SK-N-SH (cell line): ENCODE measurements around the gene OR8G1. TPM values are rescaled to one million over a fixed set of nuclear protein-coding genes. Genes with fewer than 3 reads are reported as not detected.

Source experiments
- CTCF ChIA-PET: fragments of 300-600, 350-600 bp; formaldehyde crosslinking; extraction: SDS; loops from one replicate; lab custom pipeline; 2021; lab: Yijun Ruan, JAX
- POLR2A ChIA-PET: fragments of 350-600 bp; sonication (Branson Sonifier 250); formaldehyde crosslinking; extraction: SDS; loops from one replicate; lab custom pipeline; 2020; ENCODE audit warnings: antibody characterized with exemption, inconsistent platforms; lab: Yijun Ruan, JAX
- DNase-seq: peaks from one replicate; pipeline ENCODE4 v3.0.0; 2012
- H2AFZ ChIP-seq: fragments of 200-600 bp; sonication (generic); 2 replicates; pipeline ENCODE4 v1.8.1; 2016; ENCODE audit warnings: antibody characterized with exemption, mild to moderate bottlenecking, low read depth
- H3F3A ChIP-seq: fragments of 200-600 bp; sonication (generic); replicated peaks from 2 replicates; pipeline ENCODE3; 2016; ENCODE audit warnings: antibody characterized with exemption, mild to moderate bottlenecking; ENCODE audit not compliant: insufficient read depth
- H3K27ac ChIP-seq, 2 experiments: fragments of 200-500 bp in 1 of 2; fragments of 200-600 bp in 1 of 2; sonication (Bioruptor generic) in 1 of 2; sonication (generic), shearing (Covaris generic) in 1 of 2; 2 replicates each; pipeline versions ENCODE4 v1.5.1 to v1.6.1; 2014 to 2016; ENCODE audit warnings: low read depth in 2 of 2, inconsistent platforms in 1 of 2, low read length in 1 of 2, mild to moderate bottlenecking in 1 of 2, mixed read lengths in 1 of 2
- H3K27me3 ChIP-seq: fragments of 200-600 bp; sonication (generic), shearing (Covaris generic); 2 replicates; pipeline ENCODE4 v1.6.1; 2016; ENCODE audit warnings: mixed run types; ENCODE audit not compliant: insufficient read depth
- H3K36me3 ChIP-seq, 2 experiments: fragments of 200-500 bp in 1 of 2; fragments of 200-600 bp in 1 of 2; sonication (Bioruptor generic) in 1 of 2; sonication (generic) in 1 of 2; replicated peaks in 1 of 2; 2 replicates each; pipeline versions ENCODE3 to v1.5.1; 2014 to 2016; ENCODE audit warnings: low read length in 1 of 2, mild to moderate bottlenecking in 1 of 2; ENCODE audit not compliant: insufficient read depth in 2 of 2, control insufficient read depth in 1 of 2
- H3K4me1 ChIP-seq, 2 experiments: fragments of 200-500 bp in 1 of 2; fragments of 200-600 bp in 1 of 2; sonication (Bioruptor generic) in 1 of 2; sonication (generic), shearing (Covaris generic) in 1 of 2; 2 replicates each; pipeline versions ENCODE4 v1.5.1 to v1.6.1; 2014 to 2016; ENCODE audit warnings: low read depth in 1 of 2, low read length in 1 of 2, mixed run types in 1 of 2; ENCODE audit not compliant: insufficient read depth in 2 of 2, control insufficient read depth in 1 of 2
- H3K4me2 ChIP-seq: fragments of 200-600 bp; sonication (generic), shearing (Covaris generic); 2 replicates; pipeline ENCODE4 v1.6.1; 2017; ENCODE audit warnings: mixed run types
- H3K4me3 ChIP-seq, 2 experiments: fragments of 200-500 bp in 1 of 2; fragments of 200-600 bp in 1 of 2; sonication (Bioruptor generic) in 1 of 2; sonication (generic), shearing (Covaris generic) in 1 of 2; 2 replicates each; pipeline versions ENCODE4 v1.5.1 to v1.8.1; 2014 to 2016; ENCODE audit warnings: low read depth in 2 of 2, inconsistent platforms in 1 of 2, low read length in 1 of 2, mild to moderate bottlenecking in 1 of 2, mixed read lengths in 1 of 2, moderate library complexity in 1 of 2
- H3K79me2 ChIP-seq: fragments of 200-600 bp; sonication (generic); 2 replicates; pipeline ENCODE4 v1.8.1; 2017; ENCODE audit warnings: mild to moderate bottlenecking; ENCODE audit not compliant: insufficient read depth
- H3K9ac ChIP-seq: fragments of 200-600 bp; sonication (generic); 2 replicates; pipeline ENCODE4 v1.6.1; 2017; ENCODE audit warnings: mixed run types
- H3K9me2 ChIP-seq: fragments of 200-600 bp; sonication (generic); 2 replicates; pipeline ENCODE4 v1.6.1; 2017; ENCODE audit warnings: mixed run types
- H3K9me3 ChIP-seq: fragments of 200-600 bp; sonication (generic); 2 replicates; pipeline ENCODE4 v1.6.1; 2017; ENCODE audit warnings: mixed run types, mild to moderate bottlenecking, moderate library complexity
- H4K20me1 ChIP-seq: fragments of 200-600 bp; sonication (generic); 2 replicates; pipeline ENCODE4 v1.6.1; 2017; ENCODE audit warnings: mild to moderate bottlenecking, mixed run types; ENCODE audit not compliant: insufficient read depth
- EP300 ChIP-seq, 2 experiments: IDR thresholded peaks; 2 replicates each; pipeline versions ENCODE4 v1.4.0 to v1.6.1; 2012; ENCODE audit warnings: borderline replicate concordance in 1 of 2, low read depth in 1 of 2, low read length in 1 of 2
- EZH2phosphoT487 ChIP-seq: fragments of 200-600 bp; sonication (generic); IDR thresholded peaks from 2 replicates; pipeline ENCODE4 v1.6.1; 2017; ENCODE audit warnings: low read depth, mixed run types, mild to moderate bottlenecking, antibody characterized with exemption, moderate library complexity, borderline replicate concordance
- FOSL2 ChIP-seq: IDR thresholded peaks from 2 replicates; pipeline ENCODE4 v1.4.0; 2012; ENCODE audit warnings: low read depth, mild to moderate bottlenecking, moderate library complexity, borderline replicate concordance
- FOXM1 ChIP-seq: IDR thresholded peaks from 2 replicates; pipeline ENCODE4 v1.4.0; 2012; ENCODE audit warnings: low read depth, mild to moderate bottlenecking
- GATA2 ChIP-seq: sonication (generic); formaldehyde crosslinking; IDR thresholded peaks from 2 replicates; pipeline ENCODE4 v1.5.0; 2020; ENCODE audit warnings: mild to moderate bottlenecking, missing genetic modification reagents
- MEF2A ChIP-seq: IDR thresholded peaks from 2 replicates; pipeline ENCODE4 v1.4.0; 2012; ENCODE audit warnings: low read depth, borderline replicate concordance
- NFIC ChIP-seq: IDR thresholded peaks from 2 replicates; pipeline ENCODE4 v1.4.0; 2012; ENCODE audit warnings: borderline replicate concordance
- NRF1 ChIP-seq: IDR thresholded peaks from 2 replicates; pipeline ENCODE4 v1.6.1; 2012; ENCODE audit warnings: low read depth, mild to moderate bottlenecking, low read length
- RCOR1 ChIP-seq: fragments of 150-350 bp; IDR thresholded peaks from 2 replicates; pipeline ENCODE4 v1.6.1; 2017; ENCODE audit warnings: antibody characterized with exemption, low read length
- RFX5 ChIP-seq: IDR thresholded peaks from 2 replicates; pipeline ENCODE4 v1.6.1; 2012; ENCODE audit warnings: mild to moderate bottlenecking, improper control_type of control experiment, low read length
- RXRA ChIP-seq: IDR thresholded peaks from 2 replicates; pipeline ENCODE4 v1.4.0; 2012; ENCODE audit warnings: low read depth, mild to moderate bottlenecking, borderline replicate concordance
- SMC3 ChIP-seq: IDR thresholded peaks from 2 replicates; pipeline ENCODE4 v1.6.1; 2012; ENCODE audit warnings: low read depth, low read length, improper control_type of control experiment
- TAF1 ChIP-seq: IDR thresholded peaks from 2 replicates; pipeline ENCODE4 v1.6.1; 2012; ENCODE audit warnings: low read depth, mild to moderate bottlenecking, low read length, moderate library complexity, borderline replicate concordance
- TEAD4 ChIP-seq: IDR thresholded peaks from 2 replicates; pipeline ENCODE4 v1.4.0; 2012; ENCODE audit warnings: mild to moderate bottlenecking, borderline replicate concordance; ENCODE audit not compliant: insufficient read depth
- YY1 ChIP-seq: IDR thresholded peaks from 2 replicates; pipeline ENCODE4 v1.4.0; 2012; ENCODE audit warnings: low read depth, mild to moderate bottlenecking
- WGBS: methylation state at CpG from one replicate; pipeline ENCODE4 v1.1.6; 2017; ENCODE audit warnings: low lambda C conversion rate; 5-methylcytosine and 5-hydroxymethylcytosine counted together
- polyA plus RNA-seq, 3 experiments: library from polyadenylated mRNA; depleted of rRNA; stranded (reverse); fragments of >200 nt; gene quantifications; 2 replicates each; pipeline ENCODE4 v1.2.3, GENCODE V29; 2012
- TF ChIP-seq, protein P1 (sequence below): IDR thresholded peaks from 2 replicates; pipeline ENCODE4 v1.4.0; 2012; ENCODE audit warnings: low read depth, borderline replicate concordance
- TF ChIP-seq, protein P2 (sequence below): IDR thresholded peaks from 2 replicates; pipeline ENCODE4; 2012
- TF ChIP-seq, protein P3 (sequence below): fragments of 150-350 bp; IDR thresholded peaks from 2 replicates; pipeline ENCODE4 v1.6.1; 2017; ENCODE audit warnings: antibody characterized with exemption, low read length, low read depth, borderline replicate concordance
- TF ChIP-seq, protein P4 (sequence below): IDR thresholded peaks from 2 replicates; pipeline ENCODE4 v1.4.0; 2012; ENCODE audit warnings: low read depth
- TF ChIP-seq, protein P5 (sequence below): fragments of 150-350 bp; IDR thresholded peaks from 2 replicates; pipeline ENCODE4 v1.6.1; 2016; ENCODE audit warnings: mild to moderate bottlenecking, low read depth, low read length
- TF ChIP-seq, protein P6 (sequence below): fragments of 200-600 bp; sonication (generic); IDR thresholded peaks from 2 replicates; pipeline ENCODE4 v1.6.1; 2017; ENCODE audit warnings: antibody characterized with exemption, mild to moderate bottlenecking, moderate library complexity

The OR8G1 gene
- polyA plus RNA-seq, 1 of the 3 experiments (the other 2 are of a cell fraction): not detected

DNA sequence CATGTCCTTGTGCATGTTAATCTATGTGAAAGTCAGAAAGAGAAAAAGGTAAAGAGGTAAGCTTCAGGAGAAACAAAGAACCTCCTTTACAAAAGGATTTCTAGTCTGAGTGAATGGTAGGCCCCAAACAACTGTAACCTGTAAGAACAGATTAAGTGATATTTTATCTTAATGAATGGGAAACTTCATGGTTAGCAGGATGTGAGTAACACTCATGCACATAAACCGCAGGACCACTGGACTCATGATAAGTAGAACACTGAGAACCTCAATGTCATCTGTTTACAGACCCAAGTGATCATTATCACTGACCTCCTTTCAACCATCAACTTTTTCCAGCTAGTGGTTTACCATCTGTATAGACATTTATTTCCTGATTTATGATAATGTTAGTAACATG is 35.2 kb downstream of the OR8G1 start (continued):
- TF ChIP-seq, protein P1, sequence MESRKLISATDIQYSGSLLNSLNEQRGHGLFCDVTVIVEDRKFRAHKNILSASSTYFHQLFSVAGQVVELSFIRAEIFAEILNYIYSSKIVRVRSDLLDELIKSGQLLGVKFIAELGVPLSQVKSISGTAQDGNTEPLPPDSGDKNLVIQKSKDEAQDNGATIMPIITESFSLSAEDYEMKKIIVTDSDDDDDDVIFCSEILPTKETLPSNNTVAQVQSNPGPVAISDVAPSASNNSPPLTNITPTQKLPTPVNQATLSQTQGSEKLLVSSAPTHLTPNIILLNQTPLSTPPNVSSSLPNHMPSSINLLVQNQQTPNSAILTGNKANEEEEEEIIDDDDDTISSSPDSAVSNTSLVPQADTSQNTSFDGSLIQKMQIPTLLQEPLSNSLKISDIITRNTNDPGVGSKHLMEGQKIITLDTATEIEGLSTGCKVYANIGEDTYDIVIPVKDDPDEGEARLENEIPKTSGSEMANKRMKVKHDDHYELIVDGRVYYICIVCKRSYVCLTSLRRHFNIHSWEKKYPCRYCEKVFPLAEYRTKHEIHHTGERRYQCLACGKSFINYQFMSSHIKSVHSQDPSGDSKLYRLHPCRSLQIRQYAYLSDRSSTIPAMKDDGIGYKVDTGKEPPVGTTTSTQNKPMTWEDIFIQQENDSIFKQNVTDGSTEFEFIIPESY: no peak
- TF ChIP-seq GATA2 (CRISPR knock-in tag) (no peak), NFIC (no peak), RCOR1 (no peak)
- TF ChIP-seq, protein P2, sequence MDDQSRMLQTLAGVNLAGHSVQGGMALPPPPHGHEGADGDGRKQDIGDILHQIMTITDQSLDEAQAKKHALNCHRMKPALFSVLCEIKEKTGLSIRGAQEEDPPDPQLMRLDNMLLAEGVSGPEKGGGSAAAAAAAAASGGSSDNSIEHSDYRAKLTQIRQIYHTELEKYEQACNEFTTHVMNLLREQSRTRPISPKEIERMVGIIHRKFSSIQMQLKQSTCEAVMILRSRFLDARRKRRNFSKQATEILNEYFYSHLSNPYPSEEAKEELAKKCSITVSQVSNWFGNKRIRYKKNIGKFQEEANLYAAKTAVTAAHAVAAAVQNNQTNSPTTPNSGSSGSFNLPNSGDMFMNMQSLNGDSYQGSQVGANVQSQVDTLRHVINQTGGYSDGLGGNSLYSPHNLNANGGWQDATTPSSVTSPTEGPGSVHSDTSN: no peak
- TF ChIP-seq, all 33 proteins: peak for 0

DNA sequence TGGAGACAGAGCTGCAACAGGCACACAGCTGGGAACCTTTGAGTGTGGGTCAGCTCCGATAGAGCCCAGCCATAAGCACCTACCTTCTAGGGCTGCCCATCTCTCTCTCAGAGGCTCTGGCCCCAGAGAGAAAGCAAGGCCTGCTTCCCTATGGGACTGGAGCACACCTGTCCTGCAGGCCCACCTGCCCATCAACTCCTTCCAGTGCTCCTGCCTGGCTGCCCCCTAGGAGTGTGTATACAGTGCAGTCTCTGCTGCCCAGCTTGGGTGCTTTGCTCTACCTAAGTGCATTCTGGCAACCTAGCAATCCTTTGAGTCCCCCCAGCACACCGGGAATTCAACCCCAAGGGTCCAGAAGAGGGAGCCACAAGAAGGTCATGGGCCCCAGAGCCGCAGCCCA is 36.3 kb downstream of the OR8G1 start:
- no peaks in the 10 kb centered on the region for H3F3A ChIP-seq
- H3K4me3 ChIP-seq: no peak overlapping the region
- no peaks in the 10 kb centered on the region for H3K4me1 ChIP-seq
- POLR2A ChIA-PET: no interaction called here
- H3K9me3 ChIP-seq: no peaks in the 10 kb centered on the region
- H2AFZ ChIP-seq: no peak overlapping the region
- WGBS: 4% methylated on average over 3 of the region's 3 CpGs
- no peaks in the 10 kb centered on the region for H3K27me3 ChIP-seq
- no peaks in the 10 kb centered on the region for H3K9me2 ChIP-seq
- no peaks in the 10 kb centered on the region for H3K36me3 ChIP-seq
- H4K20me1 ChIP-seq: no peaks in the 10 kb centered on the region
- no peaks in the 10 kb centered on the region for H3K79me2 ChIP-seq
- TF ChIP-seq, protein P3, sequence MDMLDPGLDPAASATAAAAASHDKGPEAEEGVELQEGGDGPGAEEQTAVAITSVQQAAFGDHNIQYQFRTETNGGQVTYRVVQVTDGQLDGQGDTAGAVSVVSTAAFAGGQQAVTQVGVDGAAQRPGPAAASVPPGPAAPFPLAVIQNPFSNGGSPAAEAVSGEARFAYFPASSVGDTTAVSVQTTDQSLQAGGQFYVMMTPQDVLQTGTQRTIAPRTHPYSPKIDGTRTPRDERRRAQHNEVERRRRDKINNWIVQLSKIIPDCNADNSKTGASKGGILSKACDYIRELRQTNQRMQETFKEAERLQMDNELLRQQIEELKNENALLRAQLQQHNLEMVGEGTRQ: no peak
- no peak for TF ChIP-seq RXRA
- TF ChIP-seq, protein P1: no peak
- no peak for TF ChIP-seq RFX5
- TF ChIP-seq EZH2phosphoT487: no peak
- no peak for TF ChIP-seq YY1
- no peak for TF ChIP-seq MEF2A
- TF ChIP-seq SMC3: no peak
- TF ChIP-seq, protein P4, sequence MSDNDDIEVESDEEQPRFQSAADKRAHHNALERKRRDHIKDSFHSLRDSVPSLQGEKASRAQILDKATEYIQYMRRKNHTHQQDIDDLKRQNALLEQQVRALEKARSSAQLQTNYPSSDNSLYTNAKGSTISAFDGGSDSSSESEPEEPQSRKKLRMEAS: no peak
- TF ChIP-seq, protein P5, sequence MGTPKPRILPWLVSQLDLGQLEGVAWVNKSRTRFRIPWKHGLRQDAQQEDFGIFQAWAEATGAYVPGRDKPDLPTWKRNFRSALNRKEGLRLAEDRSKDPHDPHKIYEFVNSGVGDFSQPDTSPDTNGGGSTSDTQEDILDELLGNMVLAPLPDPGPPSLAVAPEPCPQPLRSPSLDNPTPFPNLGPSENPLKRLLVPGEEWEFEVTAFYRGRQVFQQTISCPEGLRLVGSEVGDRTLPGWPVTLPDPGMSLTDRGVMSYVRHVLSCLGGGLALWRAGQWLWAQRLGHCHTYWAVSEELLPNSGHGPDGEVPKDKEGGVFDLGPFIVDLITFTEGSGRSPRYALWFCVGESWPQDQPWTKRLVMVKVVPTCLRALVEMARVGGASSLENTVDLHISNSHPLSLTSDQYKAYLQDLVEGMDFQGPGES: no peak
- TF ChIP-seq FOSL2: no peak
- no peak for TF ChIP-seq EP300 (IDR thresholded peaks at IDR 0.05; ENCODE audit: borderline replicate concordance in 1 of 2, low read depth in 1 of 2, low read length in 1 of 2)
- TF ChIP-seq FOXM1: no peak
- no peak for TF ChIP-seq TEAD4
- no peak for TF ChIP-seq NRF1
- TF ChIP-seq TAF1: no peak
- TF ChIP-seq, protein P6, sequence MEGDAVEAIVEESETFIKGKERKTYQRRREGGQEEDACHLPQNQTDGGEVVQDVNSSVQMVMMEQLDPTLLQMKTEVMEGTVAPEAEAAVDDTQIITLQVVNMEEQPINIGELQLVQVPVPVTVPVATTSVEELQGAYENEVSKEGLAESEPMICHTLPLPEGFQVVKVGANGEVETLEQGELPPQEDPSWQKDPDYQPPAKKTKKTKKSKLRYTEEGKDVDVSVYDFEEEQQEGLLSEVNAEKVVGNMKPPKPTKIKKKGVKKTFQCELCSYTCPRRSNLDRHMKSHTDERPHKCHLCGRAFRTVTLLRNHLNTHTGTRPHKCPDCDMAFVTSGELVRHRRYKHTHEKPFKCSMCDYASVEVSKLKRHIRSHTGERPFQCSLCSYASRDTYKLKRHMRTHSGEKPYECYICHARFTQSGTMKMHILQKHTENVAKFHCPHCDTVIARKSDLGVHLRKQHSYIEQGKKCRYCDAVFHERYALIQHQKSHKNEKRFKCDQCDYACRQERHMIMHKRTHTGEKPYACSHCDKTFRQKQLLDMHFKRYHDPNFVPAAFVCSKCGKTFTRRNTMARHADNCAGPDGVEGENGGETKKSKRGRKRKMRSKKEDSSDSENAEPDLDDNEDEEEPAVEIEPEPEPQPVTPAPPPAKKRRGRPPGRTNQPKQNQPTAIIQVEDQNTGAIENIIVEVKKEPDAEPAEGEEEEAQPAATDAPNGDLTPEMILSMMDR: no peak
- TF ChIP-seq, all 33 proteins: peak for 0
- no peak overlapping the region for H3K4me2 ChIP-seq
- H3K9ac ChIP-seq: no peak overlapping the region
- CTCF ChIA-PET: no interaction called here
- H3K27ac ChIP-seq: no peak overlapping the region
- no peak for DNase-seq
